ENCODE measurements around the gene NLRP10.
"Not testable (repeated sequence)": the region's sequence is repeated elsewhere in the genome, so short reads cannot be mapped to it uniquely, and the experiment has no call there.

The NLRP10 gene

GRCh38 chr11:7999795-8000194 lies 34.5 kb upstream of the NLRP10 start:
- Histone ChIP-seq H3K9ac (ENCODE audit: low read depth, low read length) (no peak overlapping the region), H3K36me3 (ENCODE audit: control insufficient read depth, insufficient read depth, low read length) (peaks cover 17% of the 10 kb centered on the region), H3K27me3 (ENCODE audit: control insufficient read depth, insufficient read depth, low read length) (no peaks in the 10 kb centered on the region), H3K9me3 (ENCODE audit: control insufficient read depth, insufficient read depth, low read length) (no peaks in the 10 kb centered on the region), H3K4me1 (ENCODE audit: control insufficient read depth, insufficient read depth, low read length) (no peaks in the 10 kb centered on the region), H3K4me3 (ENCODE audit: low read depth, low read length) (no peak overlapping the region)

DNA sequence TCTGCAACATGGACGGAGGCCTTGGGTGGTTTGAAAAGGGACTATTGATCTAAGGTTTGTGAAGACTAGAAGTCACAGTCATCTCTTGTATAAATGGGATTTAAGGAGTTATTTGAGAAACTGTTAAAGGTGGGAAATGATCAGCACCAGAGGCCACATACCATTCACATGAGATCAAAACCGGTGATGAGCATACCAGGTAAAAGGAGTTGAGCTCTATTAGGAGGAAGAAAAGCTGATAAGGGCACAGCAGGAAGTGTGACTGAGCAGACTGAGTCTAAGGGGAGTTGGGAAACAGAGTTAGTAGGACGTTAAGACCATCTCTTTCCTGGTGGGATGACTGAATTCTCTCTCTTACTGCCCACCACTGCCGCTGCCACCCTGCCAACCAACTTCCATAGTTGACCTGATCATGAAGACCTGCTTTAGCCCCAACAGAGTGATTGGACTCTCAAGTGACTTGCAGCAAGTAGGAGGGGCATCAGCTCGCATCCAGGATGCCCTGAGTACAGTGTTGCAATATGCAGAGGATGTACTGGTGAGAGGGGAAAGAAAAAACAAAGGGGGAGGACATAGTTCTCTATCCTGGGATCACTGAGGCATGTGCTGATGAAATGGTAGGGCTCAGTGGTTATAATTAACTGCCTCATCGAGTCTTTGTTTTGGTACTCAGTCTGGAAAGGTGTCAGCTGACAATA lies 29.5 kb upstream of the NLRP10 start:
- Histone ChIP-seq H3K27me3 (ENCODE audit: control insufficient read depth, insufficient read depth, low read length) (no peaks in the 10 kb centered on the region), H3K36me3 (ENCODE audit: control insufficient read depth, insufficient read depth, low read length) (peaks cover 41% of the 10 kb centered on the region), H3K4me3 (ENCODE audit: low read depth, low read length) (no peak overlapping the region), H3K9ac (ENCODE audit: low read depth, low read length) (no peak overlapping the region), H3K9me3 (ENCODE audit: control insufficient read depth, insufficient read depth, low read length) (no peaks in the 10 kb centered on the region), H3K4me1 (ENCODE audit: control insufficient read depth, insufficient read depth, low read length) (no peaks in the 10 kb centered on the region)

DNA sequence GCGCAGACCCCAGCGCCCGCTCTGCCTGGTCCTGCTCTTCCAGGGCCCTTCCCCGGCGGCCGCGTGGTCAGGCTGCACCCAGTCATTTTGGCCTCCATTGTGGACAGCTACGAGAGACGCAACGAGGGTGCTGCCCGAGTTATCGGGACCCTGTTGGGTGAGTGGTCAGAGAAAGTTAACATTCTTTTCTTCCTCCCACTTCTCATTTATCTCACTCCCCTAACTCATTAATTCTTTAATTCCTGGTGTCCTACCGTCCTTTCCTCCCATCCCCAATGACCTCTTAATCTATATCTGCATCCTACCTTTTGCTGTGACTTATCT lies 22.3 kb upstream of the NLRP10 start:
- not testable (repeated sequence) for H3K9me3 ChIP-seq (ENCODE audit: control insufficient read depth, insufficient read depth, low read length); H3K27me3 ChIP-seq (ENCODE audit: control insufficient read depth, insufficient read depth, low read length); H3K4me1 ChIP-seq (ENCODE audit: control insufficient read depth, insufficient read depth, low read length); H3K36me3 ChIP-seq (ENCODE audit: control insufficient read depth, insufficient read depth, low read length)
- H3K4me3 ChIP-seq (ENCODE audit: low read depth, low read length) = peak overlapping the region; percentile 61
- H3K9ac ChIP-seq (ENCODE audit: low read depth, low read length) = peak overlapping the region; percentile 18

- peak within 1 kb of the TSS; percentile 61 for H3K4me3 ChIP-seq (ENCODE audit: low read depth, low read length)
- no peaks in the 10 kb centered on the region for H3K4me1 ChIP-seq (ENCODE audit: control insufficient read depth, insufficient read depth, low read length)
- H3K36me3 ChIP-seq (ENCODE audit: control insufficient read depth, insufficient read depth, low read length) = peaks cover under 1% of the 10 kb centered on the region
- peak within 1 kb of the TSS; percentile 66 for H3K9ac ChIP-seq (ENCODE audit: low read depth, low read length)
- no peaks in the 10 kb centered on the region for H3K9me3 ChIP-seq (ENCODE audit: control insufficient read depth, insufficient read depth, low read length)
- no peaks in the 10 kb centered on the region for H3K27me3 ChIP-seq (ENCODE audit: control insufficient read depth, insufficient read depth, low read length)
Measured at GRCh38 chr11:7986768-7987559, 21.7 kb upstream of the NLRP10 start, which contains the start of gene EIF3F. TSS of gene EIF3F (plus strand) at chr11:7987337. CDS start at chr11:7987353, 16 bp downstream.

- no peaks in the 10 kb centered on the region for H3K36me3 ChIP-seq (ENCODE audit: control insufficient read depth, insufficient read depth, low read length)
- no peaks in the 10 kb centered on the region for H3K9me3 ChIP-seq (ENCODE audit: control insufficient read depth, insufficient read depth, low read length)
- H3K4me3 ChIP-seq (ENCODE audit: low read depth, low read length) = no peak overlapping the region
- no peak overlapping the region for H3K9ac ChIP-seq (ENCODE audit: low read depth, low read length)
- H3K4me1 ChIP-seq (ENCODE audit: control insufficient read depth, insufficient read depth, low read length) = no peaks in the 10 kb centered on the region
- H3K27me3 ChIP-seq (ENCODE audit: control insufficient read depth, insufficient read depth, low read length) = no peaks in the 10 kb centered on the region
Measured at GRCh38 chr11:7983832-7984590, 18.8 kb upstream of the NLRP10 start.

DNA sequence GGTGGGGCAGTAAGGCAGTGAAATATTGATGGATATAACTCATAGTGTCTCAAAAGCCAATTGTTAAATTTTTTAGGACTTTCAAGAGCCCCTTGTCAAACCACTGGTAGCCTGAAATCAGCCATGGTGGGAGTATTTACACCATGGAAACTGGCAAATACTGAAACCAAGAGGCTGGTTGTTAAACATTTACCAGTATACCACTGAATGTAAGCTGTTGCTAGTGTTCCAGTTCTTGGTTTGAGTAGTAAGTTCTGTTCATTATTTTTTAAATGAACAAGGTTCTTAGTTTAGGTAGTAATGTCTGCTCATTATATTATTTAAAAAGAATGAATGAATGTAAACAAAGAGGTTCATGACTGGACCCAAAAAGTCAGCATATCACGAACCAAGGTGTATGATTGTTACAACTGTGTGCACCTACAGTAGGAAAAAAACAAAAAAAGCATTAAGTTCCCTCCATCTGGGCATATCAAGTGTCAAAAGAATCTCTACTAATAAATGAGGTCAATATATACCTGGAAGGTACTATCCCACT lies 17.4 kb upstream of the NLRP10 start:
- Histone ChIP-seq H3K27me3 (ENCODE audit: control insufficient read depth, insufficient read depth, low read length) (no peaks in the 10 kb centered on the region), H3K4me1 (ENCODE audit: control insufficient read depth, insufficient read depth, low read length) (no peaks in the 10 kb centered on the region), H3K4me3 (ENCODE audit: low read depth, low read length) (no peak overlapping the region), H3K9ac (ENCODE audit: low read depth, low read length) (no peak overlapping the region), H3K36me3 (ENCODE audit: control insufficient read depth, insufficient read depth, low read length) (no peaks in the 10 kb centered on the region), H3K9me3 (ENCODE audit: control insufficient read depth, insufficient read depth, low read length) (no peaks in the 10 kb centered on the region)

GRCh38 chr11:7981619-7982157 lies 16.4 kb upstream of the NLRP10 start:
- no peaks in the 10 kb centered on the region for H3K27me3 ChIP-seq (ENCODE audit: control insufficient read depth, insufficient read depth, low read length)
- H3K4me3 ChIP-seq (ENCODE audit: low read depth, low read length) = no peak overlapping the region
- no peaks in the 10 kb centered on the region for H3K9me3 ChIP-seq (ENCODE audit: control insufficient read depth, insufficient read depth, low read length)
- no peak overlapping the region for H3K9ac ChIP-seq (ENCODE audit: low read depth, low read length)
- no peaks in the 10 kb centered on the region for H3K36me3 ChIP-seq (ENCODE audit: control insufficient read depth, insufficient read depth, low read length)
- H3K4me1 ChIP-seq (ENCODE audit: control insufficient read depth, insufficient read depth, low read length) = peaks cover 2% of the 10 kb centered on the region

GRCh38 chr11:7977232-7977917 lies 12.1 kb upstream of the NLRP10 start:
- Histone ChIP-seq H3K9me3 (ENCODE audit: control insufficient read depth, insufficient read depth, low read length) (no peaks in the 10 kb centered on the region), H3K36me3 (ENCODE audit: control insufficient read depth, insufficient read depth, low read length) (no peaks in the 10 kb centered on the region), H3K4me3 (ENCODE audit: low read depth, low read length) (no peak overlapping the region), H3K27me3 (ENCODE audit: control insufficient read depth, insufficient read depth, low read length) (no peaks in the 10 kb centered on the region), H3K4me1 (ENCODE audit: control insufficient read depth, insufficient read depth, low read length) (peaks cover 2% of the 10 kb centered on the region), H3K9ac (ENCODE audit: low read depth, low read length) (no peak overlapping the region)

GRCh38 chr11:7974668-7975067 lies 9.4 kb upstream of the NLRP10 start:
- Histone ChIP-seq H3K9ac (ENCODE audit: low read depth, low read length) (no peak overlapping the region), H3K4me1 (ENCODE audit: control insufficient read depth, insufficient read depth, low read length) (peaks cover 16% of the 10 kb centered on the region), H3K36me3 (ENCODE audit: control insufficient read depth, insufficient read depth, low read length) (no peaks in the 10 kb centered on the region), H3K9me3 (ENCODE audit: control insufficient read depth, insufficient read depth, low read length) (no peaks in the 10 kb centered on the region), H3K27me3 (ENCODE audit: control insufficient read depth, insufficient read depth, low read length) (no peaks in the 10 kb centered on the region), H3K4me3 (ENCODE audit: low read depth, low read length) (no peak overlapping the region)

DNA sequence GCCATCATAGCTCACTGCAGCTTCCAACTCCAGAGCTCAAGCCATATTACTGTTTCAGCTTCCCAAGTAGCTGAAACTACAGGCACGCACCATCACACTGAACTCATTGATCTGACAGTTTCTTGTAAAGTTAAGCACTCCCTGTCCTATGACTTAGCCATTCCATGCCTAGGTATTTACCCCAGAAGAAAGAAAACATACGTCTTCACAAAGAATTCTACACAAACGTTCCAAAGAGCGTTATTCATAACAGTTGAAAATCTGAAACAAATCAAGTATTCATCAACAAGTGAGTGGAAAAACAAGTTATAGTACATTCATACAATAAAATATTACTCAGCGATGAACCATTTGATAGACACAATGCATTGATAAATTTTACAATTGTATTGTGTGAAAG lies 7.8 kb upstream of the NLRP10 start:
- H3K27me3 ChIP-seq (ENCODE audit: control insufficient read depth, insufficient read depth, low read length) = no peaks in the 10 kb centered on the region
- no peak overlapping the region for H3K4me3 ChIP-seq (ENCODE audit: low read depth, low read length)
- H3K4me1 ChIP-seq (ENCODE audit: control insufficient read depth, insufficient read depth, low read length) = peaks cover 23% of the 10 kb centered on the region
- no peak overlapping the region for H3K9ac ChIP-seq (ENCODE audit: low read depth, low read length)
- no peaks in the 10 kb centered on the region for H3K36me3 ChIP-seq (ENCODE audit: control insufficient read depth, insufficient read depth, low read length)
- no peaks in the 10 kb centered on the region for H3K9me3 ChIP-seq (ENCODE audit: control insufficient read depth, insufficient read depth, low read length)

- H3K9ac ChIP-seq (ENCODE audit: low read depth, low read length) = no peak overlapping the region
- no peaks in the 10 kb centered on the region for H3K27me3 ChIP-seq (ENCODE audit: control insufficient read depth, insufficient read depth, low read length)
- H3K4me1 ChIP-seq (ENCODE audit: control insufficient read depth, insufficient read depth, low read length) = peaks cover 21% of the 10 kb centered on the region
- no peak overlapping the region for H3K4me3 ChIP-seq (ENCODE audit: low read depth, low read length)
- no peaks in the 10 kb centered on the region for H3K9me3 ChIP-seq (ENCODE audit: control insufficient read depth, insufficient read depth, low read length)
- H3K36me3 ChIP-seq (ENCODE audit: control insufficient read depth, insufficient read depth, low read length) = no peaks in the 10 kb centered on the region
Measured at GRCh38 chr11:7971846-7972245, 6.6 kb upstream of the NLRP10 start.

All from iPS-15b (cell line).